C1 segment of cervical spinal cord (tissue), 14 donors: ENCODE results near the gene MT1B.

Source experiments
- DNase-seq, 14 donors: peaks; one replicate each; lab custom pipeline; 2025; lab: John Stamatoyannopoulos, UW

MT1B gene

DNA sequence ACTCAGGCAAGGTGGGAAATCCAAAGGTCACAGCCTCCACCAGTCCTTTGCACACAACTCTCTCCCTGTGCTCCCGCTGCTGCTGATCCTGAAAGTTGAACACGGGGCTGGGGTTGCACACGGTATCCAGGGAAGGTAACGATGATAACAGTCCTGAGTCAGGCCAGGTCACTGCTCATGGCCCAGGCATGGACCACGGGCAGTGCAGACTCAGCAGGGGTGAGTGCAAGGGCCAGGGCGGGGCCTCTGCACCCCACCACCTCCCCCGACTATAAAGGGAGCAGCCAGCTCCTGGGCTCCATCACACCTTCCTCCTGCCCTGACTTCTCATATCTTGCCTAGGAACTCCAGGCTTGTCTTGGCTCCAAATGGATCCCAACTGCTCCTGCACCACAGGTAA is at the start of gene MT1B:
MT1B (plus strand) TSS at position 301 of the 400 bp plus-strand sequence; CDS start at position 369, 68 bp downstream.
- DNase-seq, result no peak

DNA sequence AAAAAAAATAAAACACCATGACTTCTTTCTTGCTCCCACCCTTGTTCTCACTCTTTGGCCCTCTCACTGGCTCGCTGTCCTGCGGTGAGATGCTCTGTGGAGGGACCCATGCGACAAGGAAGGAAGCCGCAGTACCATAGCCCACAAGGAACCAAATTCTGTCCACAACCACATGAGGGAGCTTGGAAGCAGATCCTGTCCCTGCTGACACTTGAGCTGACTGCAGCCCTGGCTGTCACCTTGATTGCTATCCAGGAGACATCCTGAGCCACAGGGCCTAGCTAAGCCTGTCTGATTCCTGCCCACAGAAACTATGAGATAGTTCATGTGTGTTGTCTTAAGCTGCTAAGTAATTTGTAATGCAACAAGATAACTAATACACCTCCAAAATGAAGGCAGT is 48.1 kb upstream of the MT1B start:
- DNase-seq, result peak in 6 of 14 donors; percentile 9 to 55 (median 28)

DNA sequence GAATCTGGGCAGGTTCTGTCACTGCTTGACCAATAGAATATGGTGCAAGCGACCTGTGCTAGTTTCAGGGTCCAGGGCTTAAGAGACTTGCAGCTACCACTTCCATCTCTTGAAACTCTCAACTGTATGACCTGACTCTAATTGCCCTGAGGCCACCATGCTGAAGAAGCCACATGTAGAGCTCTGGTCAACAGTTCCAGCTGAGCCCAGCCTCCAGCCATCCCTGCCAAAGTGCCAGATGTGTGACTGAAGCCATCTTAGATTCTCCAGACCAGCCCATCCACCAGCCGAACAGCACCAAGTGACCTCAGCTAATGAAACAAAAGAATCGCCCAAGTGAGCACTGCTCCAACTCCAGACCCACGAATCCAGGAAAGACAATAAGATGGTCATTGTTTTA is 46.7 kb upstream of the MT1B start:
- no peak for DNase-seq

DNA sequence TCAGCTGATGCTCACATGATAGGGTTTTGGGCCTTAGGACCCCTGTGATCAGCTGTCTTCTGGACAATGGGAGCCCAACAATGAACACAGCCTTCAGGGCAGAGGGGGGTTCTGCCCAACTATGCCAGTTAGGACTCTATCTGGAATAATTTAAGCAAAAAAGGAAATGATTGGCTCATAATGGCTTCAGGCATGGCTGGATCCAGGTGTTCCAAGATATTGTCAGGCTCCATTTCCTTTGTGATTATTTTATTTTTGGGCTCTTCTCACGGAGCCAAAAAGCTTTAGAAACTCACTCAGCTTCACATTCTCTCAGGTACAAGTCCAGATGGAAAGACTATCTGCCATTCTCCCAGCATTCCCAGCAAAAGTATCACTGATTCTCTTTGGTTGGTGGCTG is 46.2 kb upstream of the MT1B start:
- no peak for DNase-seq

DNA sequence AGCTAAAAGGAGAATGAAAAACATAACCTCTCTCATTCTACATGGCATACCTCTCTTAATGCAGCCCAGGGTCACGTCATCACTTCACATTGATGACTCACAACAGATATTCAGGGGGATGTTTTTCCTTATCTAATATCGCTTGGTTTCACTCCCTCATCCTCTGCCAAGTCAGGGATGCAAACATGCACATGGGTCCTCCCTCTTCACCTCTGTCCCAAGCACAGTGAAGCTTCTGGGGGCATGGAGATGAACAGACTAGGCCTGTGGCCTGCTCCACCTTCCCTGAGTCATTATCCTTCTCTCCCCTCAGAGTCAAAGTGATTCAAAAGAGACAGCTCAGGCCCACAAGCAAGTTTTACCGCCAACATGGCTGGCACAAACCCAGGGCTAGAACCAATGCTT is 45.6 kb upstream of the MT1B start:
- DNase-seq, result peak in 4 of 14 donors; percentile 16 to 56 (median 26)

DNA sequence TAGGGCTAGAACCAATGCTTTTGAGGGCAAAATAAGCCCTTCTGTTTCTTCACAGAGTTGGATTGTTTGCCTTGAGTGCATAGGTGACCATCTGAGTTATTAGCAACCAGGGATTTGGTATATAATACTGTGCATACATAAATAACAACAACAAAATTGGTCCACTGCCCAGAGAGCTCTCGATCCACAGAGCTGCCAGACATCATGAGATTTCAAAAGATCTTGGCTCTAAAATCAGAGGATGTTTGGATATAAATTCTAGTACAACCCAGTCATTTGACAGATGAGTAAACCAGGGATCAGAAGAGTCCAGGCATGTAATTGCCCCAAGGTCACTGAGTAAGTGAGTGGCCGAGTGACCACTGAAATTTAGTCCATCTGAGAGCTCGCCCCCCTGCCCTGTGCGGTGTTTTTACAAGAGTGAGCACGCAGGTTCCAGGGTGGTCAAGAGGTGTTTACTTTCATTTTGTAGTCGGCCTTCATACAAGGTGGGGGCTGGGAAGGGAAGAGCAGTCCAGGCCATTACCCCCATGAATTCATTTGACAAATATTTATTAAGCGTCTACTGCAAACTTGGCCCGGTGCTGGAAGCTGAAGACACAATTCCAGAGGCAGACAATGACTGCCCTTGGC is 45.1 kb upstream of the MT1B start:
- peak in 4 of 14 donors; percentile 17 to 61 (median 32) for DNase-seq

DNA sequence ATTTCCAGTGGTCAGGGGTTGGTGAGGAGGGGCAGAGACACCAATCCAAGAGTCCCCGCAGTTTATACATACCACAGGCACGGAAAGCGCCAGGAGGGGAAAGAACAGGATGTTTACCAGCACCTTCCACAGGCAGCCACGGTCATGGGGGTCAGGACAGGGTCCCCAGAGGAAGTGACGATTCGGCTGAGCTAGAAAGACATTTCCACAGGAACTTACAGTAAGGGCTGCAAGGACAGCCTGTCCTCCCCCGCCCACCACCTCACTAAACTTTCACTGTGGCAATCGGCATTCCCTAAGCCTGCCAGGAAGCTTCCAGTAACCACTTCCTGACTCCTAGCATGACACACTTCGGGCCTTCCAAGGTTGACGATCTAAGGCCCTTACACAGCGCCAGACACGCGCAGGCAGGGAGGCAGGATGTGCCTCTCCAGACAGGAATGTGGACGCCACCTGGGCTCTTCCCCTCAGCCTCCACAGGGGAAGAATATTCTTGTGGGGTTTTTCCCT is 44.5 kb upstream of the MT1B start:
- peak in 7 of 14 donors; percentile 34 to 81 (median 49) for DNase-seq

DNA sequence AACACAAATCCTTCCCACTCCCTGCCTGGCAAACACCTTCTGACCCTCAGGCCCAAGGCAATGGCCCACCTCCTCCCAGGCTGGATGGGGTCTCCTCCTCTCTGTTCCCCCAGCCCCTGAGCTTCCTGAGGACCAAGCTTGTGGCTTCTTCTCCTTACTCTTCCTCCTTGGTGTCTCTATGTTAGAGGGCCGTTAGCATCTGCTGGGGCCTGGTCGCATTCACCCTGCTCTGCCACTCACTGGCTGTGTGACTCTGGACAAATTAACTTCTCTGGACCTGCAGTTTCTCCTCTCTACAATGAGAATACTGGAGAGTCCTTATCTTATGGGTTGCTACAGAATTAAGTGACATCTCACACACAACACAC is 44.0 kb upstream of the MT1B start:
- DNase-seq, result peak in 2 of 14 donors; percentile 34 to 44

DNA sequence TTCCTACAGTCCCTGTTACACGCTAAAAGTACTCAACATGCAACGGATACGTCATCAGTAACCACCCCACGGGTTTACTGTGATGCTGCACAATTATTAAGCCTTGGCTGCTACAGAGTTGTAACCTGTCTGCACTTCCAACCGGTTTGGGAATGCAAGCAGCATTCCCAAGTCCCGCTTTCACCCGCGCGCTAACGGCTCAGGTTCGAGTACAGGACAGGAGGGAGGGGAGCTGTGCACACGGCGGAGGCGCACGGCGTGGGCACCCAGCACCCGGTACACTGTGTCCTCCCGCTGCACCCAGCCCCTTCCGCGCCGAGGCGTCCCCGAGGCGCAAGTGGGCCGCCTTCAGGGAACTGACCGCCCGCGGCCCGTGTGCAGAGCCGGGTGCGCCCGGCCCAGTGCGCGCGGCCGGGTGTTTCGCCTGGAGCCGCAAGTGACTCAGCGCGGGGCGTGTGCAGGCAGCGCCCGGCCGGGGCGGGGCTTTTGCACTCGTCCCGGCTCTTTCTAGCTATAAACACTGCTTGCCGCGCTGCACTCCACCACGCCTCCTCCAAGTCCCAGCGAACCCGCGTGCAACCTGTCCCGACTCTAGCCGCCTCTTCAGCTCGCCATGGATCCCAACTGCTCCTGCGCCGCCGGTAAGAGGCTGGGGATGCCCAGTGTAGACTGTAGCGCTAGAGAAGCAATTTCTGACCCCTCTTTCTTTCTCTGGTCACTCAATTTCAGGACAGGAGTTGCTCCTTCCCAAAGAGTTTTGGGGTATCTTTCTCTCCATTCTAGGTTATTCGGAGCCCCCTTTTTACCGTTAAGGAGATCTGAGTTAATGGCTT is 43.4 kb upstream of the MT1B start, which contains the start of gene MT2A:
MT2A (plus strand) TSS at position 542 of the 833 bp plus-strand sequence; CDS start at position 614, 72 bp downstream.
- peak in 13 of 14 donors; percentile 50 to 93 (median 78) for DNase-seq

DNA sequence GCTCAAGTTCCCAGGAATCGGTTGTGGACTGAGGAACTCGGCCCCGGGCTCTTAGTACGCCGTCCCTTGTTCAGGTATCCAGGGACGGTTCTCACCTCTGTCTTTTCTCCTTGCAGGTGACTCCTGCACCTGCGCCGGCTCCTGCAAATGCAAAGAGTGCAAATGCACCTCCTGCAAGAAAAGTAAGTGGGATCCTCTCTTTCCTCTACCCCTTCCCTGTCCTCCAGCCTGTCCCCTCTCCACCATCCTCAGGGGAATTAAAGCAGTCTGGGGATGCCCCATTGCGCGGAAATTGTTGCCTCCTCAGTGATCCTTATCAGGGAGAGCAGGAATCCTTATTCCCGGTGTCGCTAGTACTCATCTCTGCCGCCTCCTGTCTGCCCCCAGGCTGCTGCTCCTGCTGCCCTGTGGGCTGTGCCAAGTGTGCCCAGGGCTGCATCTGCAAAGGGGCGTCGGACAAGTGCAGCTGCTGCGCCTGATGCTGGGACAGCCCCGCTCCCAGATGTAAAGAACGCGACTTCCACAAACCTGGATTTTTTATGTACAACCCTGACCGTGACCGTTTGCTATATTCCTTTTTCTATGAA is 42.7 kb upstream of the MT1B start:
- peak in 6 of 14 donors; percentile 25 to 70 (median 51) for DNase-seq

DNA sequence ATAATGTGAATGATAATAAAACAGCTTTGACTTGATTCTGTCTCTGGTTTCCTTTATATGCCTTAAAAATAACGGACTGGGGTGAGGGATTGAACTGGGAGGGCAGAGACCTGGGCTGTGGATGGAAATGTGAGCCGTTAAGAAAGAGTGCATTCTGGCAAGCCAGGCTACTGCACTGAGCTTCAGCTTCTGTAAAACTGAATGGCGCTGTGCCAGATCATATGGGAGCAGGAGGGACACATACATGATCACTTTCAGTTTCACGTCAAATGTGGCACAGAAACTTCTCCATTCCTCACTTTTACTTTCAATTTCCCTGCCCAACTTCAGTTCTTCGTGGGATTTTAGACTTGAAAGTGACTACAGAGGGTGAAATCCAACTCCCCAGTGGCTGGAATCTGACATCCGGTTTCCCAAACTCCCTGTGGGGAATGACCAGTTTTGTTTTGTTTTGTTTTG is 42.2 kb upstream of the MT1B start:
- DNase-seq, result peak in 12 of 14 donors; percentile 18 to 62 (median 46)

DNA sequence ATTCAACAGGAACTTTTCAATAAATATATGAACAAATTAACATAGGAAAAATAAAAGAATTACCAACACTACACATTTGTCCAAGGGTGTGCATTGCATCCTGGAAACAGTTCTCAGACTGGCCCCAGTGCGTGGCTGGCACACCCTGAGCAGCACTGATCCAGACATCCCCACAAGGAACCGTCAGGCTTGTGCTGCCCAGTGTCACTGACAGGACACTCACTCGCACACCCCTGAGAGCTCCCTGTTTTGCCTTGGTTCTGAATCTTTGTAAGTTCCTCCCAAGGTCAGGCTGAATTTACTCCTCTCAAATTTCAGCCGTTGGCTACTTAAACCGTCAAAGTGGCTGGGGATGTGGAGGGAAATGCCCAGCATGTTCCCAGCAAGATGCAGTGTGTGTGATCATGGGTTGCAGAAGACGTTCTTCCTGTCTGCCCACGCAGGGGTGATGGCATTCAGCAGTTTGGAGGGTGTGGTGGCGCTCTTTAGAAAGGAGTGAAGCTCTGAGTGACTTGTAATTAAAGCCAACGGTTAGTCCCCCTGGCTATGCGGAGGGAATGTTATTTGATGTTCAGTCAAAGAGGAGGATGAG is 41.6 kb upstream of the MT1B start:
- DNase-seq, result peak in 12 of 14 donors; percentile 11 to 82 (median 48)

DNA sequence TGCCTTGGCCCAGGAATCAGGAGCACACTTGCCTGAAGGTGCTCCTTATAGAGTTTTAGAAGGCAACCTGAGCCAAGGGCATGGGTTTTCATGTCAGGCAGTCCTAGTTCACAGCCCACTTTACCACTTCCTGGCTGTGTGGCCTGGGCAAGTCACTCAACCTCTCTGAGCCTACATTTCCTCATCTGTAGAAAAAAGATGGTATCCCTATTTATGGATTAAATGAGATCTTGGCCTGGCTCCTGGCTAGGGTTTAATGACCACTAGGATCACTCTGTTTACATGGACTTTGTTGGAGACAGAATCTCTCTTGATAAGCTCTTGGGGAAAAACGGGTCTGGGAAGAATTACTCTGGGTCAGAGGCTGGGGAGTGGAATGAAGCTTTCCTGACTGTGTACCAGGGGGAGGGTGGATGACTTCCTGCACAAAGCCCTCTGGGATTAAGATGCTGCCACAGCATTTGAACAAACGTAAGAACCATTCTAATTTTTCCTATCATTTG is 41.0 kb upstream of the MT1B start:
- DNase-seq, result no peak

DNA sequence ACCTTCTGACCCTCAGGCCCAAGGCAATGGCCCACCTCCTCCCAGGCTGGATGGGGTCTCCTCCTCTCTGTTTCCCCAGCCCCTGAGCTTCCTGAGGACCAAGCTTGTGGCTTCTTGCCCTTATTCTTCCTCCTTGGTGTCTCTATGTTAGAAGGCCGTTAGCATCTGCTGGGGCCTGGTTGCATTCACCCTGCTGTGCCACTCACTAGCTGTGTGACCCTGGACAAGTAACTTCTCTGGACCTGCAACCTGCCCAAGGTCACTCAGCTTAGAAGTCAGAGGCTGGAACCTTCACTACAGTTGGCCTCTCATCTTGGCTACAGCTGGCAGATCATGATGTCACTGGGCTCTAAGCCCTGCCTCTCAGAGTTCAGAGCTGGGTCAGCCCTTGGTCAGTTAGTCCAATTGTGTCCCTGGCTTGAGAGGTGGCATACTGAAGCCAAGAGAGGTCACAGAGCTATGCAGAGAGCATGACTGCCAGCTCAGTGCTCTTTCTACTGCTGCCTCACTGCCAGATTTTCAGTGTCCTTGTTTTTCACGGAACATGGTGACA is 40.3 kb upstream of the MT1B start:
- DNase-seq, result peak in 7 of 14 donors; percentile 20 to 76 (median 46)

DNA sequence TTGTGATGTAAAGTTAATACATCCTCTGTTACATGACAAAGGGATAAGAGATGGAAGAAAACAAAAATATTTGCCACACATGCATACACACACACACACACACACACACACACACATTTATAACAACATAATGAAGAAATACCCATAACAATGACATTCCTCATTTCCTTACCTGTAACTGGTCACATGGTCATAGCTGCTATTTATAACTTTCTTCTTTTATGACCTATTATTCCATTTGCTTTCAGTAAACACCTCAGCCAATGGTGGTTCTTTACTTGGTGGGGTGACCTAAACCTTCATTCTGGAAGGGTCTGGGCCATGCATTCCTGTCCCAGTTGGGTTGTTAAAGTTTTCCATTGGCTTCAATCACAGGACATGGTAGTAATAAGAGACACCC is 38.0 kb upstream of the MT1B start:
- DNase-seq, result no peak

DNA sequence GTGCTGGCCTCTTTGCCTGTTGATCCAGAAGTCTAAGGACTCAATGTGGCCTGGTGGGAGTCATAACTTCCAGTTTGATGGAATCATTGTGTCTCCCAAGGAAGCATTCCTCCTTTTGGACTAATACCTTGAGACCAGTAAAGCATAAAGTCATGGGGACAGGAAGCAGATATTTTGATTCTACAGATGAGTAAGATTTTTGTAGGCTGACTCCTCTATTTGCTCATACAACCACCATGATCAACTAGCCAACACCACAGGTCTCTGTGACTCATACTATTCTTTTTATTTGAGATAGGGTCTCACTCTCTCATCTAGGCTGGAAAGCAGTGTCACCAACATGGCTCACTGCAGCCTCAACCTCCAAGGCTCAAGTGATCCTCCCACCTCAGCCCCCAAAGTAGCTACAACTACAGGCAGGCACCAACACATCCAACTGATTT is 37.1 kb upstream of the MT1B start:
- no peak for DNase-seq

DNA sequence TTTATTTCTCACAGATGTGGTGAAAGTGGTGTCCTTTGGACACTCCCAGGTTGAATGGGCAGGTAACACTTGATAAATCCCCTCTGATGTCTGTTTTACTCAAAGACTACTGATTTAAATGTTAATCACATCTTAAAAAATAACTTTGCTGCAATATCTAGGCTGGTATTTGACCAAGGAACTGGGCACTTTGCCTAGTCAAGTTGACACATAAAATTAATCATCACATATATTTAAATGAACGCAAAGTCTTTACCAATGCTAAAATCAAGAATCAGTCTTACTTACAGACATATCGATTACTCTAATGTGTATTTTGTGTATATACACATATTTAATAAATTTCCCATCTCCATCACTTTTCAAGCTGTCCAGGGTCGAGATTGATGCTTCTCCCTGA is 36.3 kb upstream of the MT1B start:
- no peak for DNase-seq

DNA sequence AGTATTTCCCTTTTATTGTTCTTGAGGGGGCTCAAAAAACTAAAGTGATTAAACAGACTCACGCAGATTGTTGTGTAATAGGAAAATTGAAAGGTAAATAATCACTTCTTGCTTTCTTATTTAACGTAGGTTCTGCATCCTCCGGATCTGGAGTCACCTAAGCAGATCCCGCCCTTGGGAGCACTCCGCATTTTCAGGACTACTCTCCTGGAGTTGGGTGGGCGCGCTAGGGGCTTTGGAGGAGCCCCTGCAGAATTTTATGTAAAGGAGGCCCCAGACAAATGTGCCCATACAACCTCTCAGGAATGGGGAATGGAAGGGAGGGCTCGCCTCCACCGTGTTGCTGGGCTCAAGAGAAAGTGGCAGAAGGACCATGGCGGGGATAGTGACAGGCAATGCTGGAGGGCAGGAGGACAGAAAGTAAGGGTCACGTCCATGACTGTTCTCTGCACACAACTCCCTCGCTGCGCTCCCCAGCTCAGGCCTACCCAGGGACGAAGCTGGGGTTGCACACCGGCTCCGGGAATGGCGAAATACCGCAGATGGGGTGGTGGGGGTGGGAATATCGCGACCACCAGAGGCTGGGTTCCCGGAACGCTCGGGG is 35.0 kb upstream of the MT1B start:
- DNase-seq, result no peak

DNA sequence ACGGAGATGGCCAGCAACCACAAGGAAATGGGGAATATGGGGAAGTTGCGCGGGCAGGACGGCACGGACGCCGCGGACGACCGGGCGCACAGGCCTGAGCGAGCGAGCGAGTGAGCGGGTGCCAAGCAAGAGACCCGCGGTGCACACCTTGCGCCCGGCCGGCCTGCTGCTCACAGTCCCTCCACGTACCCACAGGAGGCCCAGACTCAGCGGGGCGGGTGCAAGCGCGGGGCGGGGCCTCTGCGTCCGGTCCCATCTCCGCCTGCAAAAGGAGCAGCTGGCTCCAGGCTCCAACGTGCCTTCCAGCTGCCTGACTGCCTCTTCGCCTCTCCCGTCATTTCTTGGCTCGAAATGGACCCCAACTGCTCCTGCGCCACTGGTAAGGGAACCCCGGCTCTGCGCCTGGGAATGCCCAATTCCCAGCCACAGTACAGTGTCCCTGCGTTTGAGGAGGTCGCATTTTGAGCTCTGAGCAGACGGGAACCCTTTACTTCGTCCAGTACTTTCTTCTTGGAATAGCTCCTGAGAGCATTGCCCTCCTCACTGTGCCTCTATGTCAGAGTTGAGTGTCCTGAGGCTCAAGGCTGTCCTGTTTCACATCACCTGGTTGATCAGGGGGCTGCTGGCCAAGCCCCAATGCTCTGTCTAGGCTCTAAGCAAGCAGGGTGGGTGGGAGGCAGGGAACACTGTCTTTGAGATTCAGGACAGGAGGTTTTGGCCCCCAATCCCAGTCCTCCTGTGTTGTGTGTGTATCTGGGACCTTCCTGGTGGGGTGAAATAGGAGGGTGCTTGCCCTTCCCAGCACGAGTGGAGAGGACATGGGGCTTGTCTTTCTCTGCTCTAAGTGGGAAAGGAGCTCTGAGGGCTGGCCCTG is 34.2 kb upstream of the MT1B start:
- DNase-seq, result peak in 6 of 14 donors; percentile 8 to 54 (median 40)

DNA sequence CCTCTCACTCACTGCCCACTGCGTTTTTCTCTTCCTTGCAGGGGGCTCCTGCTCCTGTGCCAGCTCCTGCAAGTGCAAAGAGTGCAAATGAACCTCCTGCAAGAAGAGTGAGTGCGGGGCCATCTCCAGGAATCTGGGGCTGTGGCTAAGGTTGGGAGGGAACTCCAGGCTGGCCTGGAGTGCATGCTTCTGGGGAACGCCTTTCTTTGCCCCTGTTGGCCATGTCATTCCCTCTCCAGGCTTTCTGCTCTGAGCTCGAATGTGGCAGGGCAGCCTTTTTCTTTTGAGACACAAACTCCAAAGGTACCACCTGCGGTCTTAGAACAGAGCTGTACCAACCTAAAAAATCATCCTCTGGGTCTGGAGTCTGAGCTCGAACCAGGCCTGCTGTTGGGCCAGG is 33.5 kb upstream of the MT1B start:
- DNase-seq, result no peak
